GM06990 (cell line): ENCODE results near the gene KSR2.

ENCODE experiments used
- DNase-seq: peaks from one replicate; pipeline ENCODE4 v3.0.0-alpha.2; 2011; ENCODE audit not compliant: insufficient read length; ENCODE audit errors: extremely low read depth
- H3K27me3 ChIP-seq: replicated peaks from 2 replicates; pipeline ENCODE4 v1.6.0; 2011; ENCODE audit warnings: low read length; ENCODE audit not compliant: control insufficient read depth, insufficient read depth
- H3K36me3 ChIP-seq: 2 replicates; pipeline ENCODE4 v1.5.1; 2011; ENCODE audit warnings: low read length; ENCODE audit not compliant: control insufficient read depth, insufficient read depth
- H3K4me3 ChIP-seq: replicated peaks from 2 replicates; pipeline ENCODE4 v1.5.1; 2011; ENCODE audit warnings: low read depth, mild to moderate bottlenecking, control low read depth, low read length
- TF ChIP-seq, protein P1 (sequence below): IDR thresholded peaks from 2 replicates; pipeline ENCODE4 v1.5.1; 2011; ENCODE audit warnings: low read length, control low read depth, mild to moderate bottlenecking, inconsistent platforms; ENCODE audit not compliant: insufficient read depth, poor library complexity, severe bottlenecking

The KSR2 gene

DNA sequence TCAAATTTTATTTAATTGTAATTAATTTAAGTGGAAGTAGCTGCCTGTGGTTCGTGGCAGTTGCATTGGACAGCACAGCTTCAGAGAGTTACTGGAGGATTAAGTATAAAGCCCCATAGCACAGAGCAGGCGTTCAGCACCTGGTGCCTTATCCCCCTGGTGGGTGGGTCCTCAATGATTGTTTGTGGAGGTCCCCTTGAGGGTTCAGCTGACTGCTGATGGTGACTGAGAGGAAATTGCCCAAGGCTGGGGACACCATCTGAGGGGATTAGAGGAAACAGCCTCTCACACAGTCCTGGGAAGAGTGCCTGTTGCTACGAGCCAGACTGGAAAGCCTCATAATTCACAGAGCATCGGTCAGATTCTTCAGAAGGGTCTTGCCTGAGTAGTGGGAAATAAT is 524.0 kb downstream of the KSR2 start:
- no peak for DNase-seq
- Histone ChIP-seq H3K4me3 (no peak overlapping the region), H3K36me3 (no peaks in the 10 kb centered on the region), H3K27me3 (no peaks in the 10 kb centered on the region)
- TF ChIP-seq, protein P1, sequence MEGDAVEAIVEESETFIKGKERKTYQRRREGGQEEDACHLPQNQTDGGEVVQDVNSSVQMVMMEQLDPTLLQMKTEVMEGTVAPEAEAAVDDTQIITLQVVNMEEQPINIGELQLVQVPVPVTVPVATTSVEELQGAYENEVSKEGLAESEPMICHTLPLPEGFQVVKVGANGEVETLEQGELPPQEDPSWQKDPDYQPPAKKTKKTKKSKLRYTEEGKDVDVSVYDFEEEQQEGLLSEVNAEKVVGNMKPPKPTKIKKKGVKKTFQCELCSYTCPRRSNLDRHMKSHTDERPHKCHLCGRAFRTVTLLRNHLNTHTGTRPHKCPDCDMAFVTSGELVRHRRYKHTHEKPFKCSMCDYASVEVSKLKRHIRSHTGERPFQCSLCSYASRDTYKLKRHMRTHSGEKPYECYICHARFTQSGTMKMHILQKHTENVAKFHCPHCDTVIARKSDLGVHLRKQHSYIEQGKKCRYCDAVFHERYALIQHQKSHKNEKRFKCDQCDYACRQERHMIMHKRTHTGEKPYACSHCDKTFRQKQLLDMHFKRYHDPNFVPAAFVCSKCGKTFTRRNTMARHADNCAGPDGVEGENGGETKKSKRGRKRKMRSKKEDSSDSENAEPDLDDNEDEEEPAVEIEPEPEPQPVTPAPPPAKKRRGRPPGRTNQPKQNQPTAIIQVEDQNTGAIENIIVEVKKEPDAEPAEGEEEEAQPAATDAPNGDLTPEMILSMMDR, result no peak

GRCh38 chr12:117441751-117442150 is 527.0 kb downstream of the KSR2 start:
- TF ChIP-seq, protein P1, result no peak
- no peak for DNase-seq
- Histone ChIP-seq H3K27me3 (no peaks in the 10 kb centered on the region), H3K4me3 (no peak overlapping the region), H3K36me3 (no peaks in the 10 kb centered on the region)

- no peak overlapping the region for H3K4me3 ChIP-seq
- H3K27me3 ChIP-seq, result no peaks in the 10 kb centered on the region
- H3K36me3 ChIP-seq, result no peaks in the 10 kb centered on the region
- TF ChIP-seq, protein P1, result no peak
- DNase-seq, result no peak
Observed at GRCh38 chr12:117440384-117440783, 528.4 kb downstream of the KSR2 start.

DNA sequence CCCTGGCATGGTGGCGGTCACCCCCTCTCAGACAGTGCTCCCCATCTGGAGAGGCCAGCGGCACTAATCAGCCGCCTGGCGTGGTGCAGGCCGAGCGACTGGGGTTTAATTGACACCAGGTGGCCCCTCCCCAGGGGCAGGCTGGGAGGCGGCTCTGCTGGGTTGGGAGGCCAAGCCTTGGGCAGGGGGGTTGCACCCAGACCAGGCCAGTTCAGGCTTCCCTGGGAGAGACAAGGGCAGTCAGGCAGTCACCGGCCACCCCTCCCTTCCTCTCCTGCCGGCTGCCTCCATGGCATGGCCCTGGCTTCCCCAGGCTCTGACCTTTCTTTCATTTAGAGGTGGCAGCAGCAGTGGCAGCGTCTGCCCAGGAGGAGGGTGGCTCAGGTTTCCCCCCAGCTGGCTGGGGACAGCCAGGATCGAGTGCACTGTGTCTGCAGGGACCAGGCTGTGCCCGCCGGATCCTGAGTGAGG is 529.2 kb downstream of the KSR2 start:
- DNase-seq, result no peak
- H3K36me3 ChIP-seq, result no peaks in the 10 kb centered on the region

GRCh38 chr12:117438809-117439208 is 530.0 kb downstream of the KSR2 start:
- no peak for DNase-seq
- TF ChIP-seq, protein P1, result no peak

More for the DNA sequence above, 529.2 kb downstream of the KSR2 start:
- TF ChIP-seq, protein P1, result no peak
- no peaks in the 10 kb centered on the region for H3K27me3 ChIP-seq
- no peak overlapping the region for H3K4me3 ChIP-seq

More at GRCh38 chr12:117438809-117439208, 530.0 kb downstream of the KSR2 start:
- Histone ChIP-seq H3K4me3 (no peak overlapping the region), H3K27me3 (no peaks in the 10 kb centered on the region), H3K36me3 (no peaks in the 10 kb centered on the region)
